GM10266 (cell line): ENCODE measurements around the gene SLC5A4.

ENCODE experiments used
- DNase-seq: peaks from one replicate; pipeline ENCODE4 v3.0.0; 2012; ENCODE audit errors: extremely low spot score
- TF ChIP-seq, protein P1 (sequence below): IDR thresholded peaks from 2 replicates; pipeline ENCODE4 v1.5.1; 2012; ENCODE audit warnings: mild to moderate bottlenecking, low read depth; ENCODE audit not compliant: control insufficient read depth, insufficient read depth; ENCODE audit errors: missing control alignments

Gene SLC5A4

DNA sequence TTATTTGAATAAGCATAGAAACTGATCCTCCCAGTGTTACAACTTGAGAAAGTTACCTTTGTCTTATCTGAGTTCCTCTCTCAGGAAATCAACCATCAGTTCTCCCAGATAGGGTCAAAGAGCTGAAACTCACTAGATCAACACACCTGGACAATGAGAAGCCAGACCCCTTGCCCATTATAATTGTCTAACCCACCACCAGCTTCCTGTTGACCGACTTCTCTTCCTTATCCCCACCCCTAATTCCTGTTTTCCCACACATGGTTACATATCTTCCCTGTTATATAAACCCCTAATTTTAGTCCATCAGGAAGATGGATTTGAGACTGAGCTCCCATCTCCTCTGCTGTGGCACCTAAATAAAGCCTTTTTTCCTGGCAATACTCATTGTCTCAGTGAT lies 6.9 kb downstream of the SLC5A4 start:
- no peak for DNase-seq
- TF ChIP-seq, protein P1, sequence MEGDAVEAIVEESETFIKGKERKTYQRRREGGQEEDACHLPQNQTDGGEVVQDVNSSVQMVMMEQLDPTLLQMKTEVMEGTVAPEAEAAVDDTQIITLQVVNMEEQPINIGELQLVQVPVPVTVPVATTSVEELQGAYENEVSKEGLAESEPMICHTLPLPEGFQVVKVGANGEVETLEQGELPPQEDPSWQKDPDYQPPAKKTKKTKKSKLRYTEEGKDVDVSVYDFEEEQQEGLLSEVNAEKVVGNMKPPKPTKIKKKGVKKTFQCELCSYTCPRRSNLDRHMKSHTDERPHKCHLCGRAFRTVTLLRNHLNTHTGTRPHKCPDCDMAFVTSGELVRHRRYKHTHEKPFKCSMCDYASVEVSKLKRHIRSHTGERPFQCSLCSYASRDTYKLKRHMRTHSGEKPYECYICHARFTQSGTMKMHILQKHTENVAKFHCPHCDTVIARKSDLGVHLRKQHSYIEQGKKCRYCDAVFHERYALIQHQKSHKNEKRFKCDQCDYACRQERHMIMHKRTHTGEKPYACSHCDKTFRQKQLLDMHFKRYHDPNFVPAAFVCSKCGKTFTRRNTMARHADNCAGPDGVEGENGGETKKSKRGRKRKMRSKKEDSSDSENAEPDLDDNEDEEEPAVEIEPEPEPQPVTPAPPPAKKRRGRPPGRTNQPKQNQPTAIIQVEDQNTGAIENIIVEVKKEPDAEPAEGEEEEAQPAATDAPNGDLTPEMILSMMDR, result no peak

DNA sequence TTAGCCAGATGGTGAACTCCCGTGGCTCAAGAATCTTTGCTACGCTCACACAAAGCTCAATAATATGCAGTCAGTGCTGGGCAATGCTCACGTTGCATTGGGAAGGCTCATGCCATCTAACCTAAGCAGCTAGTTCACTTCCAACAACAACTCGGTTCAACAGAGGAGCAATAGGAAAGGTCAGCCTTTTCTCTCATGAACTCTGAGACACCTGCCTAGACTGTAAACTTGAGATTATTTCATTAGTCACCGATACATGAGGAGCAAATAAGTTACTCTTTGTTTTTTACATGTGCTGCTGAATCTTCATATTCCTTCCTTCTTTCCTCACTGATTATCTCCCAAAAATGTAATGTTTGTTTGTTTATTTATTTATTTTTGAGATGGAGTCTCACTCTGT lies 9.0 kb downstream of the SLC5A4 start:
- no peak for DNase-seq
- TF ChIP-seq, protein P1, result no peak

GRCh38 chr22:32245042-32245441 lies 10.1 kb downstream of the SLC5A4 start:
- TF ChIP-seq, protein P1, result no peak
- no peak for DNase-seq

- TF ChIP-seq, protein P1, result no peak
- DNase-seq, result no peak
Observed at GRCh38 chr22:32244547-32244946, 10.6 kb downstream of the SLC5A4 start.

DNA sequence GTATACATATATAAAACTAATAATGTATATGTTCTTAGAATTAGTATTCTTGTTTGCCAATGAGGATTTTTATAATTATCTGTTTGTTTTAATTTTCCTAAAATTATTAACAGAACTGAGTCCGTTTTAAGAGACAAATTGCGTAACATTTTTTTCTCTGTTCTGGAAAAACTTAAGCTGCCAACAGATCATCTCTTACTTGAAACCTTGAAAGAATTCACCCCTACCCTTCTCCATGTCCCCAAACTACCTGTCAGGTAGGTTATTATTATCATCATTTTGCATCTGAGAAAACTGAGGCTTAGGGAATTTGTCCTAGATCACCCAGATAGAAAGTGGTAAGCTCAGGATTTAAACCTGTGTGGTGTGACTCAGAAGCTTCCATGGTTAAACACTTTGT lies 14.7 kb downstream of the SLC5A4 start:
- TF ChIP-seq, protein P1, result no peak
- no peak for DNase-seq

- no peak for DNase-seq
- TF ChIP-seq, protein P1, result no peak
Observed at GRCh38 chr22:32237906-32238305, 17.2 kb downstream of the SLC5A4 start.

DNA sequence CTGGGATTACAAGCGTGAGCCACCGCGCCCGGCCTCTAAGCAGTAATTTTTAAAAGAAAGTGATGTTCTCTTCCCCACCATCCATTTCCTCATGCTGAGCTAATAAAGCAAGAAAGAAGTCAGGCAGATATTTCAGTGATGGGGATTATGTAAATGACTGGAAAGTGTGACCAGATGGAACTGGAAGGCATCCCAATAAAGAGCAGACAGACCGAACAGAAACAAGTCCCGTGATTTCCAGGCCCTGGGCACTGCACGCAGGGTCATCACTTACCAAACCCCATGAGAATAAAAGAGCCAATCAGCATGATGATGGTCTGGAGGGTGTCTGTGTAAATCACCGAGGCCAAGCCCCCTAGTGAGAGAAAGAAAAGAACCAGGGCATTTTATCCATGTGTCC lies 18.2 kb downstream of the SLC5A4 start:
- DNase-seq, result no peak
- TF ChIP-seq, protein P1, result no peak

DNA sequence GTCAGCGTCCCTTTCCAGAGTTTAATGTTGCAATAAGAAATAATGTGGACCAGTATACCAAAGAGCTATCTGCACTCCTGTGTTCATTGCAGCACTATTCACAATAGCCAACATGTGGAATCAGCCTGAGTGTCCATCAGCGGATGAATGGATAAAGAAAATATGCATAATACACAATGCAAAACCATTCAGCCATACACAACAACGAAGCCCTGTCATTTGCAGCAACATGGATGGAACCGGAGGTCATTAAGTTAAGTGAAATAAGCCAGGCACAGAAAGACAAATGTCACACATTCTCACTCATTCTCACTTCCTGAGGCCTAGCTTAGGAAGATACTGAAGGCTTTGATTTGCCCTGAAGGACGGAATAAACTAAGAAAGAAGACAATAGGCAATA lies 22.1 kb downstream of the SLC5A4 start:
- TF ChIP-seq, protein P1, result no peak
- no peak for DNase-seq
